HG02885 (cell line): Measurements from ENCODE around the gene BMPER.

Source experiments
- ATAC-seq: cut with Tn5 transposase; IDR thresholded peaks from one replicate; pipeline ENCODE4 v1.9.1; 2021; ENCODE audit warnings: mild to moderate bottlenecking; ENCODE audit not compliant: unreplicated experiment, poor library complexity

The BMPER gene

DNA sequence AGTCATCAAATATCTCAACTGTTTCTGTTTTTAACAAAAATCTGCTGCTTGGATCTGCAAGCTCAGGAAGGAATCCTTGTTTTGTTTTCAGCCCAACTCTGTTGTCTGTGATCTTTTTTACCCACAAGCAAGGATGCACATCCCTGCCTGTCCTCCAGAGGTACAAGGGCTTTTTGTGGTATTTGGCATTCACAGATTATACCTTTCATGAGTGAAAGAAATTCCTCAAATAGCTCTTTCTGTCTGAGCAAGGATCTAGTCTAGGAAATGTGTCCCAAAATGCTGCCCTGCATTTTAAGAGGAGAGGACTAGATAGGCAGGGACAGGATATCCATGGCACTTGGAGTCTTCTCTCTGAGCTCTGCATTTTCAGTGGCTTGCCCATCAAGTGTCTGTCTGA lies 151.8 kb downstream of the BMPER start:
- no peak for ATAC-seq

DNA sequence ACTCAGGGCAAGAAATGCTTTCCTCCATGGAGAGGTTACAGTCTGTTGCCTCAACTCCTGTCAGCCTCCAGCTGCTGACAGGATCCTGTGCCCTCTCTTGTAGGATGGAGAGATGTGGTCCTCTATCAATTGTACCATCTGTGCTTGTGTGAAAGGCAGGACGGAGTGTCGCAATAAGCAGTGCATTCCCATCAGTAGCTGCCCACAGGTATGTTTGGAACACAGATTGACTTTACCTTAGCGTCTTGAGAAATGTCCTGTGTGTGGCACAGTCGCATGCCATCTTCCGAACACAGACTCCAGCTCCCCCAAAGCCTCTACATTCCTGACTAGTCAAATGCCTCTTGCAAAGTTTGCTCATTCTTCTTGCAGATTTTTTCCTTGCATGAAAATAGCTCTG lies 152.6 kb downstream of the BMPER start:
- ATAC-seq, result no peak

DNA sequence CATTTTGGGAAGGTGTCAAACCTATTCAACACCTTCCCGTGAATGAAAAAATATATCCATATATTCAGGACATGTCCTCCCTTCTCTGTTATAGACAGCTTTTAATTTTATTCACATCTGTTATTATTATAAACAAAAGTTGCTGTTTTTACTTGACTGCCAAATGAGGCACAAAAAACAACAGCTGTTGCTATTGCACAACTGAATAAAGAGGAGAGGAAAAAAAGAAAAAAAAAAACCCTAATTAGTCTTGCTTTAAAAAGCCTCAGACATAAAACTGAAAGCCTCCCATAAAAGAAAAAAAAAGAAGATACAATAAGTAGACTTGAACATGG lies 153.4 kb downstream of the BMPER start:
- no peak for ATAC-seq

DNA sequence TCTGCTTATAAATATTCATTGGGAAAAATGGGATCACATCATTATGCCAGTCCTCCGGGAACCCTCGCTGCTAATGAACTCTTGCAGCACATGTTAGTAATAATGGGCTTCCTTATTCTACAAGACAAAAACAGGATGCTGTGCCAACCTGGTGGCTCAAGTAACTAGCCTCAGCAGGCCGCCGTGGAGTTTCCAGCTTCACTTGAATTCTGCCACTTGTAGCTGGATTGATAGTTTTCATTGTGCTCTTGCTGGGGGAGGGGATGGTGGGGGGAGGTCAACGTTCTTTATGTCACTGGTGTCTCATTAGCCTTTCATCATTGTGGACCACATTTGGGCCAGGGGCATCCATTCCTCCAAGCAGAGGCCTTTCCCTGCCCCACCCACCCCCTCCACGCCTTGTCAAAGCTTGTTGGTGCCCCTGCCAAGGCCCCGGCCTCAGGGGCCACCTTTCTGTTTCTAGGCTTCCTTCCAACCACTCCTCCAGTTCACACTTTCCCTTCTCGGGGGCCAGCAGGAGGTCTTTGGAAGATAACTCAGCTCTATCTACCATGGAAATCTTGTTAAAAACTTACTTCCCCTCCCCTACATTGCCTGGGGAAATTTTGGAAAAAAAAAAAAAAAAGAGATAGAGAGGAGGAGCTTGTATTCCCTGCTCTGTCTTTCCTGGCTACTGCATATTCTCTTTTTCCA lies 153.9 kb downstream of the BMPER start:
- no peak for ATAC-seq

DNA sequence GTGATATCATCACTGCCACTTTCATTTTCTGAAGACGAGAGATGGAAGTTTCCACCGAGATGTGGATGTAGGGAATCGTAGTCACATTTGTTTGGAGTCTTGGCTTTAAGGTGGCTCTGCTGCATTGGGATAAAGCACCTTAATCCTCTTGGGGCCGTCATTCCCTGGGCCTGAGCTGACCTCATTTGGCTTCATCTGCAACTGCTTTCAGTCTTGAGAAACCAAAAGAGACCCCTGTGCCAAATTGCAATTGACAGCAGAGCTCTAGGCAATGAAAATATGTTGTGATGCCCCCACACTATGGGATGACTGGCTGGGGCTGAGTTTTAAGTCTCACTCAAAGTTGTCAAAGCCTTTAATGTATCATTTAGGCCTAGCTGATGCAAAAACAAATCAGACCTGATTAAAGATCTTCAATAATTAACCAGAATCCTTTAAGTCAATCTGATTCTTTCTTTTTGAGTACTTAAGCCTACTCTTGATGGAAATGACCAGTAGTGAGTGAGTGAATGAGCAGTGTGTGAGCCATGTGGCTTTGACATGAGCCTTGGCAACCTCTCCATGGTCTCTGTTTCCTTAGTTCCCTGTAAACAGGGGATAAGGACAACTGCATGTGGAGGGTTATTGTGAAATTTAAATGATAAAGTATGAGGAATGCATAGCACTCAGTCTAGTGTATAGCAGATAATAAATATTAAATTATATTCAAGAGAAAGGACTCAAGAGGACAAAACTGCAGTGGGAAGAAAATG lies 155.0 kb downstream of the BMPER start:
- ATAC-seq, result no peak

DNA sequence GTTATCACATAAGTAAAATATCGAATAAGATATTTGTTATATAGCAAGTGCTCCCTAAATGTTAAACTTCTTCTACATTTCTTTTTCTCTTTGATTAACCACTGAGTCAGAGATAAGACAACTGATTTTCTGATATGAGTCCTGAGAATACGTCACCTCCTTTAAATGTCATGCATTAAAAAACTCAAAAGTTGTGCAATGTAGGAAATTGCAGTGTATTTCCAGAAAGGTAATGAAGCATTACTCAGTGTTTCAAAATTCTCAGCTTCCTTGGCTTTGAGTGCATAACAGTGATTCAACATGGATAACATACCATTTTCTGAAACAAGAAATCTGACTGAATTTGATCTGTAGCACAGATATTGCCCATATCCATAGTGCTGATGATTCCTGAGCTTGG lies 155.8 kb downstream of the BMPER start:
- no peak for ATAC-seq

DNA sequence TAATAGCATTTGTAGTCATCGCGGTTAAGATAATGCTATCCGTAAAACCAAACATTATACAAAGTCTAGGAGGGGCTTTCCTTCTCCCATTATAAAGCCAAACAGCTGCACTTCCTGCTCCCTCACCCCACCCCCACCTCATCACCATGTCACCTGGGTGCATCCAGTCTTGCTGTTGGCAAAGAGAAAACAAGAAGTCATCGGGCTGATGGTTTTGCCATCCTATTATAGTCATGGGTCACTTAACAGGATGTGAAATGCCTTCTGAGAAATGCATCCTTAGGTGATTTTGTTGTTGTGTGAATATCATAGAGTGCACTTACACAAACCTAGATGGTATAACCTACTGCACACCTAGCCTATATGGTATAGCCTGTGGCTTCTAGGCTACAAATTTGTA lies 157.0 kb downstream of the BMPER start:
- no peak for ATAC-seq

DNA sequence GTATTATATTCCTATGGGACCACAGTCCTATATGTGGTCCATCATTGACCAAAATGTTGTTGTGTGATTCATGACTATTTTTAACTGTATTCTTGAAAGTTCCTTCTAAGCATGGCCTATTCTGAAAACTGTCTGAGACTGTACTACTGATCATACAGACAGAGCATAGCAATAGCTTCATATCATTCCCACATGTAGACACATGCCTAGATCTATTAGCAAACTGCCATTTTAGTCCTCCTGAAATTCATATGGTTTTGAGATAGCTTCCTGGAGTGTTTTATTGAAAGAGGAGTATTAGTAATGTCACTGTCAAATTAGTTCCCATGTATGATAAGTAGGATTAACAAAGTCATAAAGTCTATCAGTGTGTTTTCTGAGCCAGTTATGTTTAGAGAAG lies 157.5 kb downstream of the BMPER start:
- no peak for ATAC-seq

DNA sequence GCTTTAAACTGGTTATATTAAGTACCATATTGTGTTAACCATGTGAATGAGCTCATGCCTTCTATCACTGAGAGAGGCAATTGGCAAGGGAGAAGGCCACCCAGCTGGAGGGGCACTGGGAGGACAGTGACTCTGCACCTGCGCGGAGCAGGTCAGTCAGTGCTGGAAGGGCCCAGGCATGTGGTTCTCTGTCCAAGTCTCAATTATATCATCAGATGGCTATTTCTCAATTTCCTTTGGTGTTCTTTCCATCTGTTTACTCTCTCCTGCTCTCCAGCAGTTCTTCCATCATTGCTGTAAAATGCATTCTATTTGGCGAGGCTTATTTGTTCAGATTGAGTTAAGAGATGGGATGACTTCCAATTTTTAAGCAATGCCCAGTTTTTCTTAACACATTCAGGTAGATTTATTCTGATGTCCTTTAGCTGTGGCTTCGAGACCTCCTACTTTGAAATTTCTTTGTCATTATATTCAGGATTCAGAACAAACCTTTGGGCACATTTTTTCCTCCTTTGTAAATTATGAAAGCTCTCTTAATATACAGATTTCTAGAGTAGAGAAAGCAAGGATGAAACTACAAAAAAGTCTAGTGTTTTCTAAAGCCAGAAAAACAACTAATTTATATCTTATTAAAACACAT lies 159.3 kb downstream of the BMPER start:
- ATAC-seq, result no peak

DNA sequence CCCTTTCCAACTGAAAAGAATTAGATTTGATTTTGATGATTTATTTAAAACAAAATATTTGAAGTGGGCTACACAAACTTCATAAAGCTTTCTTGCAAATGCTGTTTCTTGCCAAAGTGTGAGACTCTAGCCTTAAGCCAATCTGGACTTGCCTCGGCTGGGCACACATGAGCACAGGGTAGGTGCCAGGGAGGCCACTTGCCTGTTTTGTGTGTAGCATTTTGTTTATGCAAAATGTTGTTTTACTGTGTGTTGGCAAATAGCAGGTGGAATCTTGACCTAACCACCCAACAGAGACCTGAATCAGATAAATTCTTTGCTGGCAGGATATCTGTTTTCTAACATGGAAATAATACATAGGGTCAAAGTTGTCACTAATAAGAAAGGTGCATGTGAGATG lies 161.1 kb downstream of the BMPER start:
- ATAC-seq, result no peak

DNA sequence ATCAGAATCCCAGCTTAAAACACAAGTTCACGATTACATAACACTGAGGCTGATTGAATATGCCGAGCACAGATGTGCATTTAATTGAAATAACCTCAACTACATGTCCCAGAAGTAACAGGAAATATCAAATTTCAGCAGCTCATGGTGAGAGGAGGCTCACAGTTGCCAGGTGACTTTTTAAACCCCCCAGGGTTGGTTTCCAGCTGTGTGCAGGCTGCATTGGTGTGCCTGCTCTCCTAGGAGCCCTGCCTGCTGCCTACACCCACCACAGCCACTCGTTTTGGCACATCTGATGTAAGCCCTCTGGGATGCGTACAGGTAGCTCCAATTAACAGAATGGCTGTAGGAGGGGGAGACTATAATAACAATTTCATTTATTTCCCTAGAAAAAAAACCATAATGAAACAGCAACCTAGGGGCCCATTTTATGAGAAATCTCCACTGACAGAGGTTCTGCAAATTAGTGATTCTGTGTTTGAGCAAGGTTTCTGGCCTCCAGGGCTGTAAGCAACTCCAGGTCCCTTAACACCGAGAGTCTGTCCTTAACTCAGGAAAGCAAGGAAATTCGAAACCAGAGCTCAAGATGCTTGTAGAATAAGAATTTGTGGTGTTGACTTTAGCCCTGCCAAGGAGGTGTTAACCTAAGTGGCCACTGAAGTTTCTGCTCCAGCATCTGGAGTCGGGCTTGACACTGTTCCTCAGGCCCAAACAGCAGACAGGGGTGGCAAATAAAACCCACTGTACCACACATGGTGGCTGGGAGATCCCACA lies 161.9 kb downstream of the BMPER start:
- no peak for ATAC-seq

DNA sequence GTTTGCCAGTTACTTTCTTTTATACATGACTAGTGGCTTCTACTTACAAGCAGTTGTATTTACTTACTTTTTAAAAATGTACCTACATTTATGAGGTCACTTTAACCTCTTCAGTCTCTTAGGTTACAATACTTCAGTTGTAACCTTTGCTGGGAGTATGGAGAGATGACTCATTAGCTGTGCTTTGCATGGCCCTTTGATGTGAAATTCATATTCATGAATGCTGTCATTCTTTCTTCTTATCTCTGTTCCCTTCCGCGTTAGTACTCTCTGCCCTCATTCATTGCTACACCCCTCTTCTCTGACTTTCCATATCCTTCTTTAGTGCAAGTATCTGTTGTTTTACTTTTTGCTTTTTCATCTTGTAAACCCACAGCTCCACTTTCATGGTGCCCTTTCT lies 164.3 kb downstream of the BMPER start:
- ATAC-seq, result no peak

DNA sequence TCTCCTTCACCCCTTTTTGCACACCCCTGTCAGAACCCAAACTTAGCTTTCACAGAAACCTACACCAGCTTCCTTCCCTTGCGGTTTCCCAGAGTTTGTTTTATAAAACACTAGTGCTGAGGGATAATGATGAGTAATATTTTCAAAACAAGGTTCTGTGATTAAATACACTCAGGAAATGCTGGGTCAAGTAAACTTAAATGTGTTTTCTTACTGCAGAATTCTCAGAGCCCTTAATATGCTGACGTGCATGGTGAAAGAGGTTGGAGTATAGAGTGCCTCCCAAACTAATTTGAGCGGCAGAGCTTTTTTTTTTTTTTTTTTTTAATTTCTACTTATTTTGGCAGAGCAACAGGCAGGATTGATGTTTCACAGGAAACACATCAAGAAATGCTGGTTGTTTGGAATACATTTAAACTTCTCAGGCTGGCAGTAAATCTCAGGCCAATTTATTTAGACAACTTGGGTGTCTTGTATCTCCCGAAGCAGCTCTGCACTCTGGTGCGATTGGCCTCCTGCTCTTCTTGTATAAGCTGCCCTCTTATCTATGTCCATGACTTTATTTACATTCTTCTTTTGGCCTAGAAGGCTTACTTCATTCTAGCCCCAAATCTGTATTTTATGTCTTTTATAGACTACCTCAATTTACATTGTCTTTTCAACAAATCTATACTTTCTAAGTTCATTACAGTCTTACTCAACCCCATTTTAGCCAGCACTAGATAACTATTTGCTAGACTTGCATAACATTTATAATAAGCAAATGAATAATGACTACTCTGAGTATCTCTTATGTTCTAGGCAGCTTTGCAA lies 165.4 kb downstream of the BMPER start:
- ATAC-seq, result no peak

DNA sequence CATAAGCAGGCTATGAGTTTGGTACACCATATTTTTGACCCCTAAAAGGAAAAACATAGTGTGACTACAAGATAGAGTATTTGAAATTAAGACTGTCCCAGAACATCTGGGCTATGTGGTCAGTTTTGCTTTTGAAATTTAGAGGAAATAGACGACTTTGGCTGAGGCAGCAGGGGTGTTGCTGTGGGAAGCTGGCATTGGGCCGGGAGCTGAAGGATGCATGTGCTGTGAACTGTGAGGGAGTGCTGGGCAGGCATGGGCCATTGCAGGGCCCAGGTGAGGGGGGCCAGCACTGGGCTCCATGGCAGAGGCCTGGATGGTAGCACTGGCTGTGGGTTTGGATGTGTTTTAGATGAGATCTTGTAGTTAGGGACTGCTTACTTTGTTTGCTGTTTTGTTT lies 168.3 kb downstream of the BMPER start:
- no peak for ATAC-seq

DNA sequence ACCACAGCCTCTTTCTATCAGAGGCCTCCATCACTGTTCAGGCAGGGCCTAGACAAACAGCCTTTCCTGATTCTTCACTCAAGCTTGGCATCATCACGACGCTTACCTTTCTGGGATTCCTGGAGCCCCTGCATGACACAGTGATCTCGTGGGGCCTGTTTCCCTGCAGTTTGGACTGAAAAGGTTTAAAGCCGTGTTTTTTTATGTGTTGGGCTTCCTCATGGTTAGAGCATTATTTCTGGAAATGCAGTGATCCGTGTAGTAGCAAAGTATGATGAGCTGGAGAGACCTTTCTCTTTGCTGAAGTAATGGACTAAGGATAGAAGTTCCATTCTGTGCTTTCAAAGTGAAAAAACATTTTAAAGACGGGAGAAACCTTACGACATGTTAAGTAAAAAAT lies 169.1 kb downstream of the BMPER start:
- no peak for ATAC-seq

DNA sequence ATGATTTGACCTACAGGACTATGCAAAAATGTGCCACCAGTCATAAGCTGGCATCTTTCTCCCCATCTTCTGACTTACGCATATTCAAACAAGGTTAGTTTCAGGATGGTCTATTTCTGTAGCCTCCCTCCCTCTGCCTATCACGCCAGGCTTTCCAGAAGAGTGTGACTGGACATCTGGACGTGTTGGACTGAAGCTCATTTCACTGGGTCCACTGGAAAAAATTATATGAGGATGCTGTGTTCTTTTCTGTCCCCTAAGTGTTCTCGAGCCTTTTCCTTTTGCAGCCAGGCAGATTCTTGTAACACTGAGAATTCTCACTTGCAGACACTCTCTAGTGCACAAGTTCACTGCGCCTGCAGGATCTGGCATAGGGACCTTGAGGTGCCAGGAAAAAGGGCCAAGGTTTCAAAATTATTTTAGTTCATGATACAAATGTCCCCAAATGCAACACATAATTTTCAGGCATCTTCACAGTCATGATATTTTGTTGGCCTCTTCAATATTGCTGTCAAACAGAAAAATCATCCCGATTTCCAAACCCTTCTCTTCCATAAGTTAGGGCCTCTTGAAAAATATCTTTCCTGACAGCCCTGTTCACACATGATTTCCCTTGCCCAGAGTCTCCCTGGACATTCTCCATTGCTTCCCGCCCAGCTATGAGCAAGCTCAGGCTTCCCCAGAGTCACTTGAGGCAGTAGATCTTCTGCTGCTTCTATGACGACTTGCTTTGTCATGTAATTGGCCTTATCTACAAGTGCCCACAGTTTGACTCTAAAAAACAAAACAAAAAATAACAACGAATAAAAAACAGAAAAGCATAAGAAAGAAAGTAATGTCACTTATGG lies 170.4 kb downstream of the BMPER start:
- ATAC-seq, result no peak

DNA sequence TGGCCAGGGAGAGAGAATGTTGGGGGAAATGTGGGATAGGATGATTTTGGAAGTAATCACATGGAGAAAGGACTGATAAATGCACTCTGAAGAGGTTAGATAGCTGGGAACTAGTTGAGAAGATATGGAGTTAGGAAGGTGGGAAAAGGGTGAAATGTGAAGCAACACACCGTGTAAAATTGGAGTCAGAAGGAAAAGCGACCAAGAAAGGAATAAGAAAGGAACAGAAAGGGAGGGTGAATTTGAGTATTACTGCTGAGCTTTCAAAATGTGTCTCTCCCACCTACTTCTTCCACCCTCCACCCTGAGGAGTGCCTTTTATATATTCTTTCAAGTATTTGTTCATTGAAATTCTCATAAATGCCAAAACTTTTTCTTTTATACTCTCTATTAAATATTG lies 171.8 kb downstream of the BMPER start:
- ATAC-seq, result no peak

DNA sequence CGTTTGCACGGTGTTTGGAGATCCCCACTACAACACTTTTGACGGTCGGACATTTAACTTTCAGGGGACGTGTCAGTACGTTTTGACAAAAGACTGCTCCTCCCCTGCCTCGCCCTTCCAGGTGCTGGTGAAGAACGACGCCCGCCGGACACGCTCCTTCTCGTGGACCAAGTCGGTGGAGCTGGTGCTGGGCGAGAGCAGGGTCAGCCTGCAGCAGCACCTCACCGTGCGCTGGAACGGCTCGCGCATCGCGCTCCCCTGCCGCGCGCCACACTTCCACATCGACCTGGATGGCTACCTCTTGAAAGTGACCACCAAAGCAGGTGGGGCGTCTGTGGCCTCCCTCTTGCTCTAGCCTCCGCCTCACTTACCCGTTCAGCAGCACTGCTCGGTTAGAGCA lies 173.5 kb downstream of the BMPER start:
- ATAC-seq, result no peak

DNA sequence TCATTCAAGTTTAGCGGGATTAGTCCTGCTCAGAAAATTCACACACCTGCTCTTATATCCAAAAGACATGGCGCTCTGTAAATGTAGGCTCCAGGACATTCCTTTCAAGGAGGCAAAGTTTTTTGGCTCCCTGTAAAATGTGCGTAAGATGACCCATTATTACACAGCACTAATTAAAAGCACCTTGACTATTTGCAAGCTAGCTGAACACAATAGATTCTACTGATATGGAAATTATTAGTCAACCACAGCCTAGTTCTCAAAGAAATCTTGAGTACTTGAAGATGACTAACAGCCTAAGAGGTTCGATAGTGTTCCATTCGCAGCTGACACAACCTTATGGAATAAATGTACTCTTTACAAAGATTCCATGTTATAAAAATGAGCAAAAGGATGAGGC lies 175.2 kb downstream of the BMPER start:
- ATAC-seq, result no peak
